A549 treated with AZD2906 at 1 μM for 4 hours (cell line): ENCODE results near the gene OR11H6. TPM values are rescaled to one million over a fixed set of nuclear protein-coding genes. Genes with fewer than 3 reads are reported as not detected.

ENCODE experiments used
- total RNA-seq: library from RNA; stranded (reverse); fragments of 200-300 nt; extraction: Qiagen RNA extraction; gene quantifications from 5 replicates; pipeline ENCODE4 v1.2.3, GENCODE V29; 2022

OR11H6 gene, protein sequence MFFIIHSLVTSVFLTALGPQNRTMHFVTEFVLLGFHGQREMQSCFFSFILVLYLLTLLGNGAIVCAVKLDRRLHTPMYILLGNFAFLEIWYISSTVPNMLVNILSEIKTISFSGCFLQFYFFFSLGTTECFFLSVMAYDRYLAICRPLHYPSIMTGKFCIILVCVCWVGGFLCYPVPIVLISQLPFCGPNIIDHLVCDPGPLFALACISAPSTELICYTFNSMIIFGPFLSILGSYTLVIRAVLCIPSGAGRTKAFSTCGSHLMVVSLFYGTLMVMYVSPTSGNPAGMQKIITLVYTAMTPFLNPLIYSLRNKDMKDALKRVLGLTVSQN
- total RNA-seq = not detected in 5 replicates

DNA sequence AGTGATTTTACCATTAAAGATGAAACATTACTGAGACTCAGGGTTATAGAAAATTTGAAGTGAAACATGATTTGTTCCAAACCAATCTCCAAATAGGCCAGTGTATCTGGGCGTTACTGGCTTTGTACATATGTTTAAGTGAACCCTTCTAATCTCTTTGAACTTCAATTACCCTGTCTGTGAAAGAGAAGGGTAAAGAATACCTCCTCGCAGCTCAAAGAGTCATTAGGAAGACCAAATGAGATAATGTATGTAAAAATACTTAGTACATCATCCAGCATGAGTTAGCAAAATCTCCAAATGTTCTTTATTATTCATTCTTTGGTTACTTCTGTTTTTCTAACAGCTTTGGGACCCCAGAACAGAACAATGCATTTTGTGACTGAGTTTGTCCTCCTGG lies at the start of gene OR11H6:
OR11H6 (plus strand) TSS at position 301 of the 400 bp plus-strand sequence; CDS start at position 301, 0 bp downstream.

DNA sequence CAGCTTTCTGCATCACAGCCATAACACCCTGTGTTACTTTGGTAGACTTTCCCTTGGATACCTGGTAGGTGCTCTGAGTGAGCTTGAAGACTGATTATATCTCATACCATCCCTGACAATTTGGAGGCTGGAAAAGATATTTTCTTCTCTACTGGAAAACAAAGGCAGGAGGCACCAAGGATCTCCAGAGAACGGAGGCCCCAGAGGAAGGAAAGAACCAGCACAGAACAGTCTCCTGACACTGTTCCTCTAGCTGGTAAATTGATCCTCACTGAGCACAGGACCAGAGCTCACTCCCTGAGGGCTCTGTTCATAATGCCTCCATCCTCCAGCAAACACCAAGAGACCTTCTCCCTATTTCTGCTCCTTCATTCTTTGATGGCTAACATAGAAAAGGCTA lies 32.9 kb upstream of the OR11H6 start, which contains the start of gene OR11G2:
OR11G2 (plus strand) TSS at position 301 of the 400 bp plus-strand sequence. CDS start 6,542 bp downstream, outside the sequence.

DNA sequence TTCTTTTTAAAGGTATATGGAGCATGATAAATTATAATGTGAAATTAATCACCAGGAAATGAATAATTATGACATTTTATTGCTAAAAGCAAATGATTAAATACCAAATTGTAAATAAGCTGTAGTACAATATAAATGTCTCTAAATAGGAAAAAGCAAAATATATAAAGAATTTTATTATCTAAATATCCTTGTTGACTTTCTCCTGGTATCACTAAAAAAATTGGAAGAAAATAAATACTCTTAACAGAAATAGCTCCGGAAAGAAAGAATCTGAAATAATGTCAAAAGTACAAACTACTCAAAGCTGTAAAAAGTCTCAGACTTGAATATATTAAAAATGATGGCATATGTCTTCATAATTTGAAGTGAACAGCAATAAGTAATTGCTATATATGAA lies 5.2 kb downstream of the OR11H6 start, which contains the start of gene OR11H7:
OR11H7 (plus strand) TSS at position 301 of the 400 bp plus-strand sequence.

Other genes with a start within 250 kb of the OR11H6 start
- not detected in 5 replicates for gene OR4K15, start 248.1 kb upstream of the OR11H6 start, total RNA-seq
- not detected in 5 replicates for gene OR4Q2, start 221.5 kb upstream of the OR11H6 start, total RNA-seq
- gene OR4K14, start 204.4 kb upstream of the OR11H6 start, total RNA-seq = not detected in 5 replicates
- not detected in 5 replicates for gene OR4K13, start 187.7 kb upstream of the OR11H6 start, total RNA-seq
- gene OR4L1, start 163.7 kb upstream of the OR11H6 start, total RNA-seq = not detected in 5 replicates
- not detected in 5 replicates for gene OR4K17, start 113.0 kb upstream of the OR11H6 start, total RNA-seq
- gene OR4N5, start 84.9 kb upstream of the OR11H6 start, total RNA-seq = not detected in 5 replicates
- not detected in 5 replicates for gene OR11G2, start 32.8 kb upstream of the OR11H6 start, total RNA-seq
- not detected in 5 replicates for gene OR11H7, start 5.3 kb downstream of the OR11H6 start, total RNA-seq
- not detected in 5 replicates for gene OR11H4, start 15.6 kb downstream of the OR11H6 start, total RNA-seq
- gene TTC5, start 82.2 kb downstream of the OR11H6 start, total RNA-seq = 15.5 to 26.0 TPM (median 17.3 TPM) in 5 replicates
- gene CCNB1IP1, start 109.6 kb downstream of the OR11H6 start, total RNA-seq = 35.9 to 43.6 TPM (median 38.6 TPM) in 5 replicates
- 17.3 to 21.2 TPM (median 18.9 TPM) in 5 replicates for gene PARP2, start 119.9 kb downstream of the OR11H6 start, total RNA-seq
- 8.7 to 9.7 TPM (median 9.3 TPM) in 5 replicates for gene TEP1, start 189.8 kb downstream of the OR11H6 start, total RNA-seq
- gene KLHL33, start 212.5 kb downstream of the OR11H6 start, total RNA-seq = 0.01 to 0.03 TPM (median 0.02 TPM) in 4 of 5 replicates, not detected in the other
- gene OSGEP, start 231.1 kb downstream of the OR11H6 start, total RNA-seq = 23.5 to 26.9 TPM (median 24.8 TPM) in 5 replicates
- gene APEX1, start 231.5 kb downstream of the OR11H6 start, total RNA-seq = 252 to 268 TPM (median 254 TPM) in 5 replicates
- 26.9 to 38.5 TPM (median 31.7 TPM) in 5 replicates for gene PIP4P1, start 237.7 kb downstream of the OR11H6 start, total RNA-seq
- 130 to 158 TPM (median 135 TPM) in 5 replicates for gene PNP, start 245.7 kb downstream of the OR11H6 start, total RNA-seq